NB4 (cell line): Measurements from ENCODE around the gene CXCR4.

ENCODE experiments used
- CTCF ChIP-seq: IDR thresholded peaks from one replicate; pipeline ENCODE4 v1.5.1; 2012; ENCODE audit warnings: low read depth, low read length
- MYC ChIP-seq: IDR thresholded peaks from 2 replicates; pipeline ENCODE4 v1.6.1; 2011; ENCODE audit warnings: low read depth, low read length
- POLR2A ChIP-seq: IDR thresholded peaks from 2 replicates; pipeline ENCODE4 v1.6.1; 2011; ENCODE audit warnings: mild to moderate bottlenecking; ENCODE audit not compliant: insufficient read length; ENCODE audit errors: extremely low read depth

GRCh38 chr2:136091899-136092298 is 26.1 kb downstream of the CXCR4 start:
- no peak for TF ChIP-seq CTCF
- TF ChIP-seq MYC, result no peak
- TF ChIP-seq POLR2A, result no peak
